ENCODE results near the gene SHE.

The SHE gene

GRCh38 chr1:154443274-154444013 is 58.8 kb downstream of the SHE start:
- DNase-seq = no peak

DNA sequence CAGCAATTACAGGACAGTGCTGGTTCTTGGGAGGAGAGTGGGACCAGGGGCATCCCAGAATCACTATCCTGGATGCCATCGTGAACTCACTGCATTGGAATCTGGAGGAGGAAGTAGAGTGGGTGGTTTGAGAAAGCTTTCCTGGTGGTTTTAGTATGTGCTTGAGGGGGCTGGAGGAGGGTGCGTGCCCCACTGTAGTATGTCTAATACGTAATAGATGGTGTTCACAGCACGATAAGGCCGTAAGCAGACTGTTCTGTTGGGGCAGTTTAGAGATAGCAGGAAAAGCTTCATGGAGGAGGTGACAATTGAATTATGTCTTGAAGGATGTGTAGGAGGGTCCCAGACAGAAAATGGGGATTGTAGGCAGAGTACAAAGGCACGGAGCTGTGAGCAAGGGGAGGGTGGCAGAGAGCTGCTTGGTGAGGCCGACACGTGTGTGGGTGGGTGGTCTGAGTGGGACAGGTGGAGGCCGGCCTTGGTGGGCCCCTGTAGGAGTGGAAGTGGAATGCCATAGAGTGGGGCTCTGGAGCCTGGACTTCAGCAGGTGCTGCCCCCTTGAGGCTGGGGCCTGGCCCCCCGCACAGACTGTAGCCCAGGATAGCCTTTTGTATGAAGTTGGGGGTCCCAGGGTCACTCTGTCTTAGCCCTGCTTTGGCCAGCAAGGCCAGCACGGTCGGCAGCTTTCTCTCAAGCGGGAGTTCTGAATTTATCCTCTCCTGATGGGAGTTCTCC is 60.0 kb downstream of the SHE start:
- DNase-seq = no peak

DNA sequence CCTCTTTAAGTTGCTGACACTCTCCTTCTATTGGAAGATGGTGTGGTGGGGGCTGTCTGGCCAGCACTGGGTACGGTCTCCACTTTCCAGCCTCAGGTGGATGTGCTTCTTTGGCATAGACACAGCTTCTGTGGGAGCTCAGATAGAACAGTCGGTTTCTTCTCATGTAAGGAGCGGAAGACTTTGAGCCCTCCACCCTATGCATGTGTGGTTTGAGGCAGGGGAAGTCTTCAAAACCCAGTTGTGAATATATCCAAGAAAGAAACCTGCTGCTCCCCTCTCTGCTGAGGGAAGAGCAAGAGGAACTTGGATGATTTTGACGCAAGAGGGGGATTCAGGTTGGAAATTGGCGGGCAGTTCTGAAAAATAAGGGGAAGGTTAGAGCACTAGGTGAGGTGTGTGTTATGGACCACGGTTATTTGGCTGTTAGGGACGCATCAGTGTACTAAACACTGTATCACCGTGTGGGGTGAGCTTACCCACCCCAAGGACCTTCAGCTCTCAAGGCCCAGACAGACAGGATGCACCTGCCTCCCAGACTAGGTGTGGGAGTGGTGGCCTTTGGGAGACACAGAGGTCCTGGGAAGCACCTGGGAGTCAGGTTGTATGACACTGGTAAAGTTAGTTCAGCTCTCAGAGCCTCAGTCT is 60.8 kb downstream of the SHE start:
- DNase-seq = no peak

DNA sequence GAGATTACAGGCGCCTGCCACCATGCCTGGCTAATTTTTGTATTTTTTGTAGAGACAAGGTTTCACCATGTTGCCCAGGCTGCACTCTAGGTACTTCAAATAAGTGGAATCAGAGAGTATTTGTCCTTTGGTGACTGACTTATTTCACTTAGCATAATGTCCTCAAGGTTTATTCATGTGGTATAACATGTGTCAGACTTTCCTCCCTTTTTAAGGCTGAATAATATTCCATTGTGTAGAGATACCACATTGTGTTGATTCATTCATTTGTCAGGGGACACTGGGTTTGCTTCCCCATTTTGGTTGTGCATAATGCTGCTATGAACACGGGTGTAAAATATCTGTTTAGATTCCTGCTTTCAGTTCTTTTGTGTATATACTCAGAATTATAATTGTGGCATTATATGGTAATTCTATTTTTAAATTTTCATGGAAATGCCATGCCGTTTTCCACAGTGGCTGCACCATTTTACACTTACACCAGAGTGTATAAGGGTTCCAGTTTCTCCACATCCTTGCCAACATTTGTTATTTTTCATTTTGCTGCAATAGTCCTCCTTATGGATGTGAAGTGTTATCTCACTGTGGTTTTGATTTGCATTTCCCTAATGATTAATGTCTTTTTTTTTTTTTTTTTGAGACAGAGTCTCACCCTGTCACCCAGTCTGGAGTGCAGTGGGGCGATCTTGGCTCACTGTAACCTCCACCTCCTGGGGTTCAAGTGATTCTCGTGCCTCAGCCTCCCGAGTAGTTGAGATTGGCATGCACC is 62.0 kb downstream of the SHE start:
- DNase-seq = no peak

- DNase-seq = no peak
Observed at GRCh38 chr1:154436433-154436832, 65.8 kb downstream of the SHE start.

DNA sequence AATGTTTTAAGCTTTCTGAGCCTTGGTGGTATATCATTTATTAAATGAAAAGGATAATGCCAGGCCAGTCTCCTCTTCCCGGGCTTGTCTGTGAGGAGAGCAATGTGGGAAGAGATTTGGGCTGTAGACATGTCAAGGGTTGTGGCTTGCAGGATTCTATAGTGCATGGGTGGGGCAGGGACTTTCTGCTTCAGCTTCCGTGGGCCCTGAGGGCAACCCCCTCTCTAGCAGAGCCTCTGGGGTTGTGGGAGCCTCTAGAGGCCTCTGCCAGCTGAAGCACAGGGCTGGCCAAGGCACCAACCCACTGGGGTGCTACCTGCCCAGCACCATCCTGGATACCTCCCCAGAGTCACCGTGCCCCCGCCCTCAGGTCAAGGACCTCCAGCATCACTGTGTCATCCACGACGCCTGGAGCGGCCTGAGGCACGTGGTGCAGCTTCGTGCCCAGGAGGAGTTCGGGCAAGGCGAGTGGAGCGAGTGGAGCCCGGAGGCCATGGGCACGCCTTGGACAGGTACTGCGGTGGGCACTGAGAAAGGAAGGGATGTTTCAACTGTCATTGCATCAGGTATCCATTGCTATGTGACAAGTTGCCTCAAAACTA is 66.5 kb downstream of the SHE start:
- DNase-seq = no peak

- DNase-seq = no peak
Observed at GRCh38 chr1:154434346-154435085, 67.7 kb downstream of the SHE start.

- no peak for DNase-seq
Observed at GRCh38 chr1:154433161-154433764, 68.9 kb downstream of the SHE start.

GRCh38 chr1:154431586-154432373 is 70.4 kb downstream of the SHE start:
- no peak for DNase-seq

DNA sequence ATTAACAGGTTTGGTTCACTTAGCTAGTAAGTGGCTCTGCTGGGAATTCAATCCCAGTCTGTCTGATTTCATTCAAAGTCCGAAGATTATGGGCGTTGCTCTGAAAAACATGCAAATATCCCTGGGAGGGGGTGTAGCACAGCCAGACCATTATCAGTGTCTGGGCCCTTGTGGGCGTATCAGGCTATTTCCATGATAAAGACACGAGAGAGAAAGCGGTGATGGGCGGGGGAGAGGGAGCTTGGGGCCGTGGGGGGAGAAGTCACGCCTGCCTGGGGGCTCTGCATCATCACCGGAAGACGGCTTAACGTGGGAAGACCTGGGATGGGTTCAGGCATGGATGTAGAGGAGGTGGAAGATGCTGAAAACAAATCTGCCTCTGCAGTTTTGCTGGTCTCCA is 71.3 kb downstream of the SHE start:
- no peak for DNase-seq

DNA sequence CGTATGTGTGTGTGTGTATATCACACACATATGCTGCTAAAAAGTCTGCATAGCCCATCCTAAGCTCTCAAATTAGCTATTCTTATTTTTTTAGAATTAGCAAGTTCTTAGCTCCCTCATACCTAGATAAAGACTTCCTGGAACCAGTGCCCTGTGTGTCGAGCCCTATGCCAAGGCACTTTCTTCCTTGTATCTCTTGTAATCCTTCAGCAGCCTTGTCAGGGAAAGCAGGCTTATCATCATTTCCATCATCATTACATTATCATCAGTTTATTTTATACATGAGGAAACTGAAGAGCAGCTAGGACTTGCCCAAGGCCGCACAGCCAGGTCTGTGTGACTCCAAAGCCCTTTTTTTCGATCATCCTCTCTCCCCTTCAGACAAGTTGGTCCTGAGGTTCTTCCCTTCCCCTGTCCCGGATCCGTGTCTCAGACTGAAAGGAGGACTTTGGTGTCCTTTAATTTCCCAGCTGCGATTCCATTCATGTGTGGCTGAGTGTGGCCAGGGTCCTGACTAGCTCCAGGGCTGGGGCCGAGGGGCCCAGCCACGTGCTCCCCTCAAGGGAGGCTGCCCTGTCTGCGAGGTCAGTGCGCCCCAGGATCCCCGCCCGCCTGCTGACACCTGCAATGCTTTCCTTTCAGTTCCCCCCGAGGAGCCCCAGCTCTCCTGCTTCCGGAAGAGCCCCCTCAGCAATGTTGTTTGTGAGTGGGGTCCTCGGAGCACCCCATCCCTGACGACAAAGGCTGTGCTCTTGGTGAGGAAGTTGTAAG is 72.2 kb downstream of the SHE start:
- DNase-seq = no peak

Data from NCI-H2171 treated with DMSO at 0.1 percent for 48 hours (cell line).